A673 (cell line): ENCODE measurements around the gene PEA15. TPM values are rescaled to one million over a fixed set of nuclear protein-coding genes. Genes with fewer than 3 reads are reported as not detected.

Experiments used
- BruUV-seq: library from RNA; stranded (reverse); fragments of 400-500 nt; replicated peaks from 2 replicates; lab custom pipeline; 2021; lab: Mats Ljungman, UMichigan
- CTCF ChIA-PET: fragments of 300-600 bp; sonication (Branson Sonifier 250); formaldehyde crosslinking; loops from one replicate; lab custom pipeline; 2022; ENCODE audit warnings: antibody characterized with exemption; lab: Charles Lee
- POLR2A ChIA-PET: fragments of 300-600 bp; sonication (Branson Sonifier 250); formaldehyde crosslinking; loops from one replicate; lab custom pipeline; 2022; ENCODE audit warnings: antibody characterized with exemption; ENCODE audit not compliant: low non-redundant PET; lab: Charles Lee
- DNase-seq: peaks from one replicate; pipeline ENCODE4 v3.0.0-alpha.2; 2015; ENCODE audit warnings: low spot score
- H3K27ac ChIP-seq: fragments of 200-600 bp; sonication (generic); 2 replicates; pipeline ENCODE4 v1.5.1; 2016; ENCODE audit warnings: mixed run types, low read depth, mild to moderate bottlenecking, mixed read lengths, antibody characterized with exemption, low read length; ENCODE audit not compliant: poor library complexity, severe bottlenecking
- H3K27me3 ChIP-seq: fragments of 200-600 bp; sonication (generic); replicated peaks from 2 replicates; pipeline ENCODE4 v1.6.1; 2017; ENCODE audit warnings: mixed run types, low read depth, mild to moderate bottlenecking, mixed read lengths, antibody characterized with exemption, low read length; ENCODE audit not compliant: insufficient read depth, poor library complexity
- H3K36me3 ChIP-seq: fragments of 200-600 bp; sonication (generic); 2 replicates; pipeline ENCODE4 v1.6.1; 2016; ENCODE audit warnings: mixed run types, mild to moderate bottlenecking, mixed read lengths, antibody characterized with exemption, low read length; ENCODE audit not compliant: insufficient read depth, poor library complexity, severe bottlenecking
- H3K4me1 ChIP-seq: fragments of 200-600 bp; sonication (generic); 2 replicates; pipeline ENCODE4 v1.6.1; 2017; ENCODE audit warnings: mixed run types, mild to moderate bottlenecking, mixed read lengths, antibody characterized with exemption, low read length; ENCODE audit not compliant: insufficient read depth, poor library complexity, severe bottlenecking
- H3K4me3 ChIP-seq: fragments of 200-600 bp; sonication (generic); 2 replicates; pipeline ENCODE4 v1.5.1; 2016; ENCODE audit warnings: low read depth, mixed run types, mild to moderate bottlenecking, mixed read lengths, low read length; ENCODE audit not compliant: poor library complexity, severe bottlenecking
- H3K9me3 ChIP-seq: fragments of 200-600 bp; sonication (generic); 2 replicates; pipeline ENCODE4 v1.6.1; 2016; ENCODE audit warnings: mixed run types, low read depth, mild to moderate bottlenecking, mixed read lengths, antibody characterized with exemption, low read length; ENCODE audit not compliant: poor library complexity, severe bottlenecking
- CTCF ChIP-seq: fragments of 300-800, 200-600 bp; sonication (generic); conservative IDR thresholded peaks from 2 replicates; pipeline ENCODE4 v1.5.1; 2017; ENCODE audit warnings: low read depth, mild to moderate bottlenecking, antibody characterized with exemption, low read length, moderate library complexity, mixed read lengths
- EZH2 ChIP-seq: fragments of 200-600 bp; sonication (generic); IDR thresholded peaks from 2 replicates; pipeline ENCODE4 v1.6.1; 2017; ENCODE audit warnings: borderline replicate concordance, low read depth, mild to moderate bottlenecking, mixed read lengths, antibody characterized with exemption, low read length; ENCODE audit not compliant: poor library complexity, severe bottlenecking
- intact Hi-C: fragments of 100-400 bp; cut with micrococcal nuclease; formaldehyde crosslinking; loops from one replicate; pipeline ENCODE4 v1.10.0; 2022; ENCODE audit not compliant: unreplicated experiment
- total RNA-seq: library from RNA; stranded (reverse); gene quantifications from 2 replicates; pipeline ENCODE4 v1.2.3, GENCODE V29; 2021

PEA15 gene
- total RNA-seq, 1 experiment from 2014 or later: 87.7 TPM

GRCh38 chr1:160164121-160164520 is 41.1 kb upstream of the PEA15 start:
- CTCF ChIA-PET: no interaction called here
- no TSS peak for BruUV-seq
- POLR2A ChIA-PET: no interaction called here

DNA sequence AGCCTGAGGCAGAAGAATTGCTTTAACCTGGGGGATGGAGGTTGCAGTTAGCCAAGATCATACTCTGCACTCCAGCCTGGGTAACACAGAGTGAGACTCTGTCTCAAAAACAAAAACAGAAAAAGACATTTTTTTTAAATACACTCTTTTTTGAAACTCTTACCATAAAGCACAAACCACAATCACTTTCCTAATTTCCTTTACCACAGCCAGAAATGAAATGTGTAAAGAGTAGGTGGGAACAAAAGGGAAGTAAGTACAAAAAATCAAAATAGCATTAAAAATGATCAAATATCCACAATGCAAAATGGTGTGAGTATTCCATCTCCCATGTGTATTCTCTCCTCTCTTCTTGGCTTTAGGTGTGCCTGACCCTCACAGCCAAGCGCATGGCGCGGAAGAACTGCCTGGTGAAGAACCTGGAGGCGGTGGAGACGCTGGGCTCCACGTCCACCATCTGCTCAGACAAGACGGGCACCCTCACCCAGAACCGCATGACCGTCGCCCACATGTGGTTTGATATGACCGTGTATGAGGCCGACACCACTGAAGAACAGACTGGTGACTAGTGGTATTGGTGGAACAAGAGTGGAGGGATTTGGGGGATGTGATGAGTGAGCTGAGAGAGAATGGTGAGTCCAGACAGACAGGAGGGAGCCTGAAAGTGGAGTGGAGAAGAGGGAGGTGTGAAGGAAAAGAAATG is 38.9 kb upstream of the PEA15 start:
- H3K27ac ChIP-seq: no peak overlapping the region
- ChIA-PET POLR2A (no interaction called here), CTCF (no interaction called here)
- peaks cover 17% of the 10 kb centered on the region for H3K4me1 ChIP-seq
- no peaks in the 10 kb centered on the region for H3K9me3 ChIP-seq
- H3K27me3 ChIP-seq: no peaks in the 10 kb centered on the region
- intact Hi-C loops: no loop called here
- H3K36me3 ChIP-seq: no peaks in the 10 kb centered on the region
- no TSS peak for BruUV-seq
- no peak for DNase-seq
- TF ChIP-seq EZH2: no peak
- no peak for TF ChIP-seq CTCF
- H3K4me3 ChIP-seq: no peak overlapping the region

More at GRCh38 chr1:160164121-160164520, 41.1 kb upstream of the PEA15 start:
- intact Hi-C loops: no loop called here
- Histone ChIP-seq H3K36me3 (no peaks in the 10 kb centered on the region), H3K4me3 (no peak overlapping the region), H3K9me3 (no peaks in the 10 kb centered on the region), H3K27me3 (no peaks in the 10 kb centered on the region), H3K4me1 (peaks cover 6% of the 10 kb centered on the region), H3K27ac (no peak overlapping the region)
- no peak for TF ChIP-seq CTCF
- TF ChIP-seq EZH2: no peak
- no peak for DNase-seq

DNA sequence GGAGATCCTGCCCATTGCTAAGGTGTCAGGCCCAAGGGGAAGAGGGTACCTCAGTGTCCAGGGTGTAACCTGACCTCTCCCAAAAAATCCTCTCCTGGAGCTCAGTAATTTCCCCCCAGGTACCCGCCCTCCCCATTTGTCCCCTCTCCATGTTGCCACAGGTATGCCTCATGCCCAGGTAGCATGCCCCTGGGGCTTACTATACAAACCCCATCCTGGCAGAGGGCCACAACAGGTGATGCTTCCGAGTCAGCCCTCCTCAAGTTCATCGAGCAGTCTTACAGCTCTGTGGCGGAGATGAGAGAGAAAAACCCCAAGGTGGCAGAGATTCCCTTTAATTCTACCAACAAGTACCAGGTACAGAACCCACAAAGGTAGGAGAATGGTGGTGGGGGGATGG is 38.1 kb upstream of the PEA15 start:
- TF ChIP-seq CTCF: no peak
- no peak for TF ChIP-seq EZH2
- ChIA-PET POLR2A (interaction anchor here (0.6 kb wide), 1 partner anchor 30 kb away, joined by 3 read pairs; no protein-coding TSS in a partner anchor), CTCF (no interaction called here)
- BruUV-seq: no TSS peak
- Histone ChIP-seq H3K27ac (no peak overlapping the region), H3K27me3 (no peaks in the 10 kb centered on the region), H3K36me3 (no peaks in the 10 kb centered on the region), H3K9me3 (no peaks in the 10 kb centered on the region), H3K4me3 (no peak overlapping the region), H3K4me1 (peaks cover 17% of the 10 kb centered on the region)
- no peak for DNase-seq
- intact Hi-C loops: no loop called here
